GM15510 (cell line): ENCODE results near the gene NT5C3A.

Experiments
- POLR2A ChIP-seq: IDR thresholded peaks from 3 replicates; pipeline ENCODE4 v1.6.1; 2011; ENCODE audit warnings: borderline replicate concordance; ENCODE audit not compliant: insufficient read length; ENCODE audit errors: extremely low read depth

NT5C3A gene

GRCh38 chr7:33062023-33062781 lies at the start of gene NT5C3A:
Gene NT5C3A (minus strand): TSS chr7:33062776. CDS start chr7:33062705, 71 bp downstream.
- peak; percentile 52 for TF ChIP-seq POLR2A

- no peak for TF ChIP-seq POLR2A
Observed at GRCh38 chr7:33111614-33112013, 49.0 kb upstream of the NT5C3A start.

- TF ChIP-seq POLR2A, result no peak
Observed at GRCh38 chr7:33109758-33110238, 47.2 kb upstream of the NT5C3A start.

DNA sequence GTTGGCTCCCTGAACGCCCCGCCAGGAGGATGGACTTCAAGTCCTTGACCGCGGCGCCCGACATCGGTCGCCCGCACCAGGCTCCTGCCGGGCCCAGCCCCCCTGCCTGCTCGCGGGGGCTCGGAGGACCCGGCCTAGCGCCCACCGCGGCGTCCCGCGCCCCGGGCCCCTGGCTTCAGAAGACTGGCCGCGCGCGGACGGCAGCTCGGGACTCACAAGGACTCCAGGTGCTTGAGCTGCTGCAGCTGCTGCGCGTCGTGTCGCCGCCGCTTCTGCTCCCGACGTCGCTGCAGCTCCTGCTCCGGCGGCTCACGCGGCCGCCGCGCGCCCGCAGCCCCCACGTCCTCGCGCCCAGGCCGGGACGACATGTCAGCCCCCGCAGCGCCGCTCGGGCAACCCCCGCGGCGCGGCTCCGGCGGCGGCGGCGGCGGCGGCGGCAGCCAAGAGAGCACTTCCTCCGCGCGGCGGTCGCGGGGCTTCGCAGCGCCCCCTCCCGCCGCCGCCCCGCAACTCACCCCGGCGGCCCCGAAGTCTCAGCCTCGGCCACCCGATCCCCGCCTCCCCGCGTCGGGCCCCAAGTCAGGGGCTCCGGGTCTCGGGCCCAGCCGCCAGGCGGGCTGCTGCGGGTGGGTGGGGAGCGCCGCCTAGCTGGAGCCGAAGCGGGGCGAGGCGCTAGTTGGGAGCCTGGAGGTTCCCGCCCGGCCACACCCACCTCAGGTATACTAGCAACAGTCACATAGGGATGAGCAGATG lies 46.6 kb upstream of the NT5C3A start, which contains the start of gene RP9:
TSS of gene RP9 (minus strand) at position 400 of the 753 bp plus-strand sequence. CDS start at position 368, 32 bp downstream.
- TF ChIP-seq POLR2A, result peak; percentile 70

DNA sequence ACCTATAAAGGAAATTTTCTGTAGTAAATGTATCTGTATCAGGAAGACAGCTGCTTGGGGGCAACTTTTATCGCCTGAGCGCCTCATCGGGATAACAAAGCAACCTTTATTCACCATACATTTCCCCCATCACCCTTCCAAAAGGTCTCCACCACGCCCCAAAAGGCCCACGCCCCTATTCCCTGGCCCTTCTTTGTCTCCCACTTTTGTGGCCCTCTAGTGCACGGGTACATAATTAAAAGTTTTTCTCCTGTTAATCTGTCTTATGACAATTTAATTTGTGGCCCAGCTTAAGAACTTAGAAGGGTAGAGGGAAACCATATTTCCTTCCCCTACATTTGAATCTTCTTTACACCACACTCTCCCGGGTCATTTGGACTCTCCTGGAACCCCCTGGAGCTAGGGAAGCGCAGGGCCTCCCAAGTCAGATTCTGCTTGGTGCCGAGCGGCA lies 46.0 kb upstream of the NT5C3A start:
- no peak for TF ChIP-seq POLR2A

DNA sequence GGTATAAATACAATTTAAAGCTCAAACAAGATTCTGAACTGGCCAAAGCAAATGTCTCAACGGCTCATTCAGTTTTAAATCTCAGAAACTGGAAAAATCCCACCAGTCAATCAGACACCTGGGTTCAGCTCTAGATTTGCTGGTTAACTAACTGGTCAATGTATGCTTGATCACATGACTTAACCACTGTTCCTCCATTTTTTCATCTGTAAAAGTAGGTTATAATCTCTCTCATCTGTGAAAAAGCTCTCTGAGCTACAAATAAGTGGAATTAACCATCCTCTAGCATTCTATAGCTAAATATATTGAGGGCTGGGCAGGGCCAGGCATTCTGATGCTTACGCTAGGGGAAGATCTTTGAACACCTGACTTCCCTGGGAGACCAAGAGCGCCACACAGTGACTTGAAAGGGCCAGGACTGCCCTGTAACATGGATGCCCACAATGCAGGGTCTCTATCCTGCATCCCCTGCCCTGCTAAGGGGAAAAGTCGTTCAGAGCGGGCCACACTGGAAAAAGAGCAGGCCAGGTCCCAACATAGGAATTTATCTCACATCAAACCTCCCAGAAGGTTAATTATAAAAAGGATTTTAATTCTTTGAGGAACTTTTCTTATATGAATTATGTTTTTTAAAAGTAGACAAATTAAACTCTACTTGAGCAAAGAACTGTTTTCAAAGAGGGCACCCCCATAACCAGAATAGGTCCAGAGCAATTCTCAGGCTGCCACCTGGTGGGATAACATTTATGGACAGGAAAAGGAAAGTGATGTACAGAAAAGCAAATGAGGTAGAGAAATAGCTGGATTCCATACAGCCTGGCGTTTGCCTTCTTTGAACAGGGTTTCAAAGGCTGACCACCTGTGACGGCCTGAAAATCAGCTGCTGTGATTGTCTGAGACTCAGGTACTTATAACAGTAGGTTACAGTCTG lies 44.8 kb upstream of the NT5C3A start:
- TF ChIP-seq POLR2A, result no peak

DNA sequence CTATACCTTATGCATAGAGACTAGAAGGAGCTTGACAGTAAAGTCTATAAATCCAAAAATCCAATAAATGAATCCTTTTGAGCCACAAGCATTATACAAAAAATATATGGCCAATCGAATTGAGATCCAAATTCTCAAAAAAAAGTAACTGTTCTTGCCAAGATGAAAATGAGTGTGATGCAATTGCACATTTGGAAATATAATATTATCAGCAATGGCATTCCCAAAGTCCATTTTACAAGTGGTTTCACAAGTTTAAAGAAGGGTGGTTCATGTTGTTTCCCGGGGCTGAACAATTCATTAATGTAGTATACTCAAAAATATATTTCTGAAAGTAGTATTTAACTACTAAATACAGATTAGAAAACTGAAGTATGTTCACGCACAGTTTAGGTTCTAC lies 39.3 kb upstream of the NT5C3A start:
- no peak for TF ChIP-seq POLR2A

DNA sequence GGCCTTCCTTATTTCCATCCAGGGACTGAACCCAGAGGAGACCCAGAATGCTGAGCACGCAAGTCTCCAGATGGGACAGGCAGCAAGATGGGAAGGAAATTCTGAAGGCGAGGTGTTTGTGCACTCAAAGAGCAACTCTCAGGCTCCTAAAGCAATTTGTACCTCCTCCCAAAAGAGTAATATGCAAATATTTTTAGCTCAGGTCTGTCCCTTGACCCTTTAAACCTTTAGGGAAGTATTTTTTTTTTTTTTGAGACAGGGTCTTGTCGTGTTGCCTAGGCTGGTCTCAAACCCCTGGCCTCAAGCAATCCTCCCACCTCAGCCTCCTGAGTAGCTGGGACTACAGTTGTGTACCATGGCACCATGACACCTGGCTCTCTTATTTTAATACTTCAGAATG lies 38.2 kb upstream of the NT5C3A start:
- TF ChIP-seq POLR2A, result no peak

DNA sequence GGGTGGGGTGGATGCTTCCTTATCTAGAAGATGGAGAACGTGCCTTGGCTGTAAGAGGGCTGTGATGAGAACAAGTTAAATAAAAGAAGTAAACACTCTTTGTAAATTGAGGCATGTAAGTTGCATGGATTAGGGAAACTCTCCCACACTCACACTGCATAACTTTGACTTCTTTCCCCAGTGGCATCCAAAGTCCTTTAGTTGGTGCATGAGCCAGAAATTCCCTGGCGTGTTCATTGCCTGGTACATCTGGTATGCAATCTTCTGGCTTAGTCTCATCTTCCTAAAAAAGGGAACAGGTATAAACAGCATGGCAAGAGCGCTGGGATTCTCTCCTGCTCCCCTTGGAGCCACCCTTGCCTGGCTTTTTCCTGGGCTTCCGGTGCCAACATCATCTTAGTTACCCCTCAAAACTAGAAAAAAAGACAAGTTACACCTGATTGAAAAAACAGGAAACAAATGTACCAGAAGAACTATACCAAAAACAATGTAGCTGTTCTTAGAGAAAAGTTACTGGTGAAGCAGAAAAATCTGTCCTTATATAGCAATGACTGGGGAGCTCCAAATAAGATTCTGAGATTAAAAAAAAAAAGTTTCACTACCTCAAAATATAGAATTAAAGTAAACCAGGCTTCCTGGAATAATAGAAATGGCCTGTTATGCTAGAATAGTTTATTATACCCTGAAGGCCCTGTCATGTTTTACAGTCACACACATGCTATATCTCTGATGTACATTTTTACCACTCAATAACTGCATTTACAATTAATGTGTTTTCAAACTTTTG lies 36.8 kb upstream of the NT5C3A start:
- no peak for TF ChIP-seq POLR2A

DNA sequence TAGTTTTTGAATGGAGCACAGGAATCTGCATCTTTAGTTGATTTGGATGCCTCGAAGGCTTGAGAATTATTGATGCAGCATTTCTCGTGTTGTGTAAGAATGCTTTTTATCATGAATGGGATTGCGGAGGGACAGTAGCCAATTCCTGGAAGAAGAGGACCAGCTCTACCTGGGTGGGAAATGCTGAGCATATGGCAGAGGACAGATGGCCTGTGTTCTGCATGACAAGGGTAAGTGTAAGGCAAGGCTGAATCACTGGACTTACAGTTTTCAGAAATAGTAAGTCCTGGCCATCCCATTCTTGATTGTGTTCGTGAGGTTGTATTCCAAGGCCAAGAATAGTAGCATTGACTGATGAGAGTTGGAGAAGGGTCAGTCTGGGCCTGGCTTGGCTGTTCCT lies 30.7 kb upstream of the NT5C3A start:
- no peak for TF ChIP-seq POLR2A

DNA sequence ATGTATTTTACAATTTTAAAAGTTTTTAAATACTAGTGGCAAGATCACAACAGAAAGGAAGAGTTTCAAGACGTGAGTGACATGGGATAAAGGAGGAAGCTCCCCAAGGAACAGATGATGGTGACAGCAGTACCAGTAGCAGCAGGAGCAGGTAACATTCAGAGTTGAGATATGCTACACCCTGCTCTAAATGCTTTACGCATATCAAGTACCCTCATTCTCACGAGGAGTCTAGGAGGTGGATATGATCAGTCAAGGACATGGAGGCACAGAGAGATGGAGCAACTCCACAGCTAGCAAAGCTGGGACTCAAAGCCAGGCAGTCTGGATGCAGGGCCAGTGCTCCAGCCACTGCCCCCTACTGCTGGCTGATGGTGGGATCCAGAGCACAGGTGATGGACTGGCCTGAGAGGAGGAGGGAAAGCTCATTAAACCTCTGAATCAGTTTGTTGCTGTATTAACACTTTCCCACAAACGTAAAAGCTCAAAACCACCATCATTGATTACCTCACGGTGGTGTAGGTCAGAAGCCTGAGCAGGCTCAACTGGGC lies 29.1 kb upstream of the NT5C3A start:
- no peak for TF ChIP-seq POLR2A

DNA sequence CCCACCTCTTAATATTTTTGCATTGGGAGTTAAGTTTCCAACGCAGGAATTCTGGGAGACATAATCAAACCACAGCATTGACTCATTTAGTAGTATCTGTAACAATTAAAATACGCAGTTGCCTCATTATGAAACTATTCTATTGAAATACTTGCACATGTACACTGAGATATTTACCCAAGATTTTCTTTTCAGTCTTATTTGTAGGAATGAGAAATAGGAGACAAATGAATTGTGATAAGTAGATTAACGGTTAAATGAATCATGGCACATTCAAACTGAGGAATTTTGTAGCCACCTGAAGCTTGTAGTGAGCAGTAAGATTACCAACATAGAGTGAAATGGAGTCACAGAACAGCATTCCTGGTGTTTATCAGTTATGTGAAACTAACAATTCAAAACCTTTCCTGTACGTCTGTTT lies 28.5 kb upstream of the NT5C3A start:
- no peak for TF ChIP-seq POLR2A

GRCh38 chr7:33089142-33089541 lies 26.6 kb upstream of the NT5C3A start:
- TF ChIP-seq POLR2A, result no peak

GRCh38 chr7:33087858-33088257 lies 25.3 kb upstream of the NT5C3A start:
- no peak for TF ChIP-seq POLR2A

- TF ChIP-seq POLR2A, result no peak
Observed at GRCh38 chr7:33087356-33087755, 24.8 kb upstream of the NT5C3A start.
